ENCODE data around the gene SMIM3.

- no peak for TF ChIP-seq TCF4 (CRISPR knock-in tag; IDR thresholded peaks at IDR 0.05; ENCODE audit: borderline replicate concordance)
- TF ChIP-seq ZNF70 (CRISPR knock-in tag; IDR thresholded peaks at IDR 0.05) = no peak
- TF ChIP-seq, protein P1, sequence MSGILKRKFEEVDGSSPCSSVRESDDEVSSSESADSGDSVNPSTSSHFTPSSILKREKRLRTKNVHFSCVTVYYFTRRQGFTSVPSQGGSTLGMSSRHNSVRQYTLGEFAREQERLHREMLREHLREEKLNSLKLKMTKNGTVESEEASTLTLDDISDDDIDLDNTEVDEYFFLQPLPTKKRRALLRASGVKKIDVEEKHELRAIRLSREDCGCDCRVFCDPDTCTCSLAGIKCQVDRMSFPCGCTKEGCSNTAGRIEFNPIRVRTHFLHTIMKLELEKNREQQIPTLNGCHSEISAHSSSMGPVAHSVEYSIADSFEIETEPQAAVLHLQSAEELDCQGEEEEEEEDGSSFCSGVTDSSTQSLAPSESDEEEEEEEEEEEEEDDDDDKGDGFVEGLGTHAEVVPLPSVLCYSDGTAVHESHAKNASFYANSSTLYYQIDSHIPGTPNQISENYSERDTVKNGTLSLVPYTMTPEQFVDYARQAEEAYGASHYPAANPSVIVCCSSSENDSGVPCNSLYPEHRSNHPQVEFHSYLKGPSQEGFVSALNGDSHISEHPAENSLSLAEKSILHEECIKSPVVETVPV (CRISPR knock-in tag; IDR thresholded peaks at IDR 0.05) = no peak
- no peak for TF ChIP-seq PATZ1 (CRISPR knock-in tag; IDR thresholded peaks at IDR 0.05; ENCODE audit: borderline replicate concordance)
- TF ChIP-seq ARNTL (CRISPR knock-in tag; IDR thresholded peaks at IDR 0.05; ENCODE audit: borderline replicate concordance, low read depth) = no peak
- TF ChIP-seq OSR1 (CRISPR knock-in tag; IDR thresholded peaks at IDR 0.05) = no peak
- TF ChIP-seq ZNF8 (CRISPR knock-in tag; IDR thresholded peaks at IDR 0.05) = no peak
Observed at GRCh38 chr5:150758531-150759333, 19.8 kb upstream of the SMIM3 start, which contains the start of gene DCTN4.
